GM18526 (cell line): ENCODE data around the gene EDNRA.

ENCODE experiments used
- POLR2A ChIP-seq: IDR thresholded peaks from 3 replicates; pipeline ENCODE4 v1.6.1; 2011; ENCODE audit not compliant: insufficient read length; ENCODE audit errors: extremely low read depth

Gene EDNRA

DNA sequence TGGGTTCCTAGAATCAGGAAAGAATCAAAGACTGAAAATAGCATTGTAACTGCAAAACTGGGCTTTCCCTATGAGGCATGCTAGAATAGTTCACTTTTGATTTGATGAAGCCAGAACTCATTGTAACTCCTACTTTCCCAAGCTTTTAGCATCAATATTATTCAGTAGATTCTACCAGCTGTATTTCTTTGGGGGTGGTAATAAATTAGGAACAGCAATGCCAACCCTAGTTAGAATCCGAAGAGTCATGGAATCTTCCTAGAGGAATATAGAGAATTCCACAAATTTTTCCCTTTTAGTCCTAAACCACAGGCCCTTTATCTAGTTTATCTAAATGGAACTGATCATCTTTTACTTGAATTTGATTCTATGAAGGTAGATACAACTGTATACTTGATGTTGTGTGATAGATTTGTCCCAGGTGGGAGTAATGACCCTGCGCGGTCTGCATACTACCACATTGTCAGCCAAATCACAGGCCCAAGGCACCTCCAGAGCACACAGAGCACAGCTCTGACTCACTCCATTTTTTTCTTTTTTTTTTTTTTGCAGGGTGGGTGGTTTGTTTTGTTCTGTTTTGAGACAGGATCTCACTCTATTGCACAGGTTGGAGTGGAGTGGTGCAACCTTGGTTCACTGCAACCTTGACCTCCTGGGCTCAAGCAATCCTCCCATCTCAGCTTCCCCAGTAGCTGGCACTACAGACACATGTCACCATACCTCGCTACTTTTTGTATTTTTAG, 66.6 kb downstream of the EDNRA start:
- no peak for TF ChIP-seq POLR2A

DNA sequence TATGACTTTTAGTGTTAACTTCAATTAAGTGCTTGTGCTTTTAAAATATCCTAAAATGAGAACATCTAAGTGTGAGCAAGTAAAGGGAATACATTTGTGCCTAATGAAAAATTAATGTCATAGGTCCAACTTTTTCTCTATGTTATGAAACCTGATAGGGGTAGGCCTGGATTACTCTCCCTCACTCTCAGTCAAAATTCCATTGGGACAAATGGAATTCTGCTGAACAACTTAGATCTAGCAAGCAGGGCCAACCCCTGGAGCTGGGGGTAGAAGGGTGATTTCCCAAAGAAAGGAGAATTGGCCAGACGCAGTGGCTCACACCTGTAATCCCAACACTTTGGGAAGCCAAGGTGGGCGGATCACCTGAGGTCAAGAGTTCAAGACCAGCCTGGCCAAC, 67.4 kb downstream of the EDNRA start:
- no peak for TF ChIP-seq POLR2A

DNA sequence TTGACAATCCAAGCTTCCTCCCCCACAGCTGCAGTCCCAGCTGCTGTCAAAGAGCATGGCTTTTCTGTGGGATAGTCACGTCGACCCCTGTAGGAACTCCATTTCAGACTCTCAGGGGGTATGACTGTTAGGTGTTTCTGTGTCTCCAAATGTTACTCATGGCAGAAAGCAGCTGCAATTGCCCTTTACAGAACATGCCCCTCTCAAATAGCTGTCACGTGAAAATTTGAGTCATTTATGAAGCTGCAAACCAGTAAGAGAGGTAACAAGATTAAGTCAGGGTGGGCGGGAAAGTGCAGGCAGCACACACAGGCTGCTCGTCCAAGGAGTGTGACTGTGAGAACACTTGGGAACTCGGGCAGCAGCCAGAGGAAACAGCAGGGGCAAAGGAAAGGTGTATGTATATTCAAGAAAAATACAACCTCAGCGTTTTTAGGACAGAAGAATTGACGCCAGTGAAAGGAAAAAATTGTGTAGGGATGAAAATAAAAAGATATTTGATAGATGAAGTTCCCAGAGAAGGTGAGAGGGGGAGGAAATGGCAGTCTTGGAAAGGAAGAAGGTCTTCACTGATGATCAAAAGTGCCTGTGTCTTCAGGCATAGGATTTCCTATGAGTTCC, 69.8 kb downstream of the EDNRA start:
- no peak for TF ChIP-seq POLR2A

DNA sequence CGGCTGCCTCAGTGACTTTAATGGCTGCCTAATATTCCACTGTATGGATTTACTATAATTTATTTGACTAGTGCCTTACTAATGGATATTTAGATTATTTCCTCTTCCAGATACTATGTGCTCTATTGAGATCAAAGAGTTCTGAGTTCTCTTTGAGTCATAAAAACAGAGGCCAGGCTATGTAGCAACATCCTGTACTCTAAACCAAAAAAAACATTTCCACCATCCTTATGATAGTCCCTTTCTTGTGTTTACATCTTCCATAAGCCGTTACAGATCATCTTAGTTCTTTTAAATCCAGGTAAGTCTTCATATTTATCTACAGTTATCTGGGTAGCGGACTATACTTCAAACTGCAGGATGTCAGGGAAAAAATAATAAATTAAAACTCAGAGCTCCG, 79.7 kb downstream of the EDNRA start:
- TF ChIP-seq POLR2A, result no peak

DNA sequence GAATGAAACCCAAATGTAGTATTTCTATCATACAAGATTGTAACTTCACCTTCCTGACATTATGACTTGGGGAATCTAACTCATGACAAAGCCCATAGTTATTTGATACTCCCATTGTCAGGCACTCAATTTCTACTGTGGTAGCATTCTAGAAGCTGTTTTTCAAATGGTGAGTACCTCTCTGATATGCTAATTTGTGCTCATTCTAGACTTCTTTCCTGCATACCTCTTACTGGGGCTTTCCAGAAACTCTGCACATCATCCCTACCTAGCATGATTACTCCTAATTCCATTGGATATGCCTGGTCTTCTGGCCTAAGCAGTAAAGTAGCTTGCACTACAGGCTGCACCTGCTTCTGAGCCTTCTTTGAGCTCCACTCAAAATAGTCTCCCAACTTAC, 85.9 kb downstream of the EDNRA start:
- no peak for TF ChIP-seq POLR2A

DNA sequence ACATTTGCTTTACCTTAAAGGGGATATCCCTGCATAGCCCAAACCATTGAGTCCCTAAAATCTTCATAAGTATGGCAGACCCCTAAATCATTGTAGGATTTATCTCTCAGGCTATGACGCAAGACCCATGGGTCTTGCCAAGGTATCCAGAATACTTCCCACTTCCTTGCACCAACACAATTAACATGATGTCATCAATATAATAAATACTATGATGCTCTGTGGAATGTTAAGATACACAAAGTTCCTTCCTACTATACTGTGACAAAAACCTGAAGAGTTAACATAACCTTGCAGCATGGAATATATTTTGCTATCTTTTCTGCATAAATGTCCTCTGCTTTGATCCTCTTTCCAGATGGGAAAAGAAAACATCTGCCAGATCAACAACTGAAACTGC, 86.4 kb downstream of the EDNRA start:
- TF ChIP-seq POLR2A, result no peak

DNA sequence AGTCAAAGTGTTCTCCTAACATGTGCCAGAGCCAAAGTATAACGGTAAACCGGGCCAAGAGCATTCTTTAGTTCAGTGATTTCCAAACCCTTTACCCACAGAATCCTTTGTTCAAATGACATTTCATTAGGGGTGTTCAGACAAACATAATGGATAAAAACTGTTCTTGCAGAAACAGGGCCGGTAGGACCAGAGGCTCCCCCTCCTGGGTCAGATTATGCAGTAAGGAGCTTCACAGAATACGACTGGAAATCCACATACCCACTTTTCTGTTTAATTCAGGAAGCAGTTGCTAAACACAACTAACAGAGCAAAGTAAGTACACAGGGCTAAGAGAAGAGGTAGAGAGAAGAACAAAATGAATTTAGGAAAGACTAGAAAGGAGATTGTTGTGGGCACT, 89.7 kb downstream of the EDNRA start:
- TF ChIP-seq POLR2A, result no peak

DNA sequence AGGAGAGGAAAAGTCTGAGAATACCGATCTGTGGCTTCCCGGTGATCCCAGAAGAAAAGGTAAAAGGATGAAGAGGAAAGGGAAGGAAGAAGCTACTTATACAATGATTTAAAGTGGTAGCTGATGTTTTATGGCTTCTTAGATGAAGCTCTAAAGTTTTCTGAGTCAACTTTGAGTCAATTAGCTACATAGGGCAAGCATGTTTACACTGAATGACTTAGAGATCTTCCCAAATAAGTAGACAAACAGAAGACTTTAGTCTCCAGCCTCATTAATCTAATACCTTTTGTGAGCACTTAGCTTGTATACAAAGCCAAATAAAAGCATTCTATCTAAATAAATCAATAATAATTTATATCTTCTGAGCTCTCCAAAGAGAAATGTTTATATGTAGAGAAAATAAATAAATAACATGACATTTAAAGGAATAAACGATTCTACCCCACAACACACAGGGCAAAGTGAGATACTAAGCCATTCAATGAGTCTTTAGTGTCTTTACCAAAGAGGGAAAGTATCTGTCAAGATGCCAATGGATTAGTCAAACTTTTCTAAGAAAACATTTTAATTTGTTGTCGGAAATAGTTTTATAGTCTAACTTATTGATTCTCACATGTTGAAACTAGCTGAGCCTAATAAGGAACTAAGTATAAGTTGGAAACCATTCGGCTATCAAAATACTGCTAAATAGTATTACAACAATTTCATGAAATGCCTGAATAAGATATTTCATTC, 90.3 kb downstream of the EDNRA start:
- no peak for TF ChIP-seq POLR2A

DNA sequence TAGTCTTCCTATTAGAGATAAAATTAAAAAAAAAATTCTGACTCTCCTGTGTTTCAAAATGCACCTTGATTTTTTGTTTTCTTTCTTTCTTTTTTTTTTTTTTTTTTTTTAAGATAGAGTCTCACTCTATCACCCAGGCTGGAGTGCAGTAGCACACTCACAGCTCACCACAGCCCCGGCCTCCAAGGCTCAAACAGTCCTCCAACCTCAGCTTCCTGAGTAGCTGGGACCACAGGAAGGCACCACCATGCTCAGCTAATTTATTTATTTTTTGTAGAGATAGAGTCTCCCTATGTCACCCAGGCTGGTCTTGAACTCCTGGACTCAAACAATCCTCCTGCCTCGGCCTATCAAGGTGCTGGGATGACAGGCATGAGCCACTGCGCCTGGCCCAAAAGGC, 95.2 kb downstream of the EDNRA start:
- TF ChIP-seq POLR2A, result no peak

DNA sequence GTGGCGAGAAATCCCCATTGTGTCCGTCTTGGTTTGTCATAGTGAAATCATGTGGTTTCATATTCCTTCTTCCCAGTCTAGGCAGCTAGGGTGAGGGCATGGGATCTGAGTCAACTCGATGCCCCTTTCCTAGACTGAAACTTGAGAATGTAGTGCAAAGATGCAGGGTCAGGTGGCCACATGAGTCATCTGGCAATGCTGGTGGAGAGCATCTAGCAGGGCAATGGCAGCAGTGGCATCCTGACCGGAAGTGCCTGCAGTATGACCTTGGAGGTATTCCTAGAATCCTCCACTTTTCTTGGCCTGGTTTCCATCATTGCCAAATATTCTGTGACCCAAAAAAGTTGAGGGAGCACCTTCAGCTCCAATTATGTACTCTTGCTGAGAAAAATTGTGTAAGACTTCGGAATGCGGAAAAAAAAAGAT, 97.2 kb downstream of the EDNRA start:
- no peak for TF ChIP-seq POLR2A

DNA sequence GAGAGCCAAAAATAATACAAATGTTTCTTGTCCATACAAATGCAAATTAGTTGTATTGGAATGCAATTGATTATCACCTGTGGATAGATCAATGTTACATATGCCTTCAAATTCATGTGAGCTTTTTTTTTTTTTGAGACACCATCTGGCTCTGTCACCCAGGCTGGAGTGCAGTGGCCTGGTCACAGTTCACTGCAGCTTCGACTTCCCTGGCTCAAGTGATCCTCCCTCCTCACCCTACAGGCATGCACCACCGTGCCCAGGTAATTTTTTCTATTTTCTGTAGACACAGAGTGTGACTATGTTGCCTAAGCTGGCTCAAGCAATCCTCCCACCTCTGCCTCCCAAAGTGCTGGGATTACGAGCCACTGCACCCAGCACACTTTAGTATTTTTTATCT, 97.7 kb downstream of the EDNRA start:
- no peak for TF ChIP-seq POLR2A

DNA sequence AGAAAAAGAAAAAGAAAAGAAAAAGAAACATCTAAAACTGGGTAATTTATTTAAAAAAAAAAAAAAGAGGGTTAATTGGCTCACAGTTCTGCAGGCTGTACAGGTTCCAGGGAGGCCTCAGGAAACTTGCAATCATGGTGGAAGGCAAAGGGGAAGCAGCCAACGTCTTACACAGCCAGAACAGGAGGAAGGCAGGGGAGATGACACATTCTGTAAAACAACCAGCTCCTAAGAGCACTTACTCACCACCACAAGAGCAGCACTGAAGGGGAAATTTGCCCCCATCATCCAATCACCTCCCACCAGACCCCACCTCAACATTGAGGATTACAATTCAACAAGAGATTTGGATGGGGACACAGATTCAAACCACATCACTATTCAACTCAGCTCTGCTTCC, 99.5 kb downstream of the EDNRA start:
- no peak for TF ChIP-seq POLR2A

DNA sequence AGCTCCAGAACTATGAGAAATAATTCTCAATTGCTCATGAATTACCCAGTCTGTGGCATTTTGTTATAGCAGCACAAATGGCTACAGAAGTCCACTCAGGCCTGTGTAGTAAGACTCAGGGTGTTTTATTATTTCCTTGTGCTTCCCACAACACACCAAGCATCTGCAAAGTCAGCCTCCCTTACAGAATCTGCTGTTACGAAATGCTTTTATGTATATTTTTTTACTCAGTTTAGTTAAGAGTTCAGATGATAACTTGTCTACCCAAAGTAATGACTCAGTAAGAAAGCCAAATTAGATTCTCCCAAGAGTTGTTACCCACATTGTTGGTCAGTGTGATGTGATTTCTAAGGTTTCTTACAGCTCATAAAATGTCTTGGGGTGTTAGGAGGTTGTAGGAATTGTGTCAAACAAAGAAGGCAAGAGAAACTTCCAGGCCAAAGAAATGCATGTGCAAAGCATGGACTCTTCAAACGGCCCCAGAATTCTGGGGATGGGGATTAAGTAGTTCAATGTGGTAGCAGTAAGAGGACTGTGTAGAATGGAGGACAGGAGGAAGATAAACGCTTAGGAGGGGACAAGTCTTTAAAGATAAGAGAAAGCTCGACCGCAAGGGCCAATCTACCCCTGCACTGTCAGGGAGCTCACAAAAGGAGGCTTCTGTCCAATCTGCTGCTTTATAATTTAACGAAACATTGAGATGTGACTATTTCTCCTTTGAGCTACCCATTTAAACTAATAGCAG, 100.9 kb downstream of the EDNRA start:
- TF ChIP-seq POLR2A, result no peak

DNA sequence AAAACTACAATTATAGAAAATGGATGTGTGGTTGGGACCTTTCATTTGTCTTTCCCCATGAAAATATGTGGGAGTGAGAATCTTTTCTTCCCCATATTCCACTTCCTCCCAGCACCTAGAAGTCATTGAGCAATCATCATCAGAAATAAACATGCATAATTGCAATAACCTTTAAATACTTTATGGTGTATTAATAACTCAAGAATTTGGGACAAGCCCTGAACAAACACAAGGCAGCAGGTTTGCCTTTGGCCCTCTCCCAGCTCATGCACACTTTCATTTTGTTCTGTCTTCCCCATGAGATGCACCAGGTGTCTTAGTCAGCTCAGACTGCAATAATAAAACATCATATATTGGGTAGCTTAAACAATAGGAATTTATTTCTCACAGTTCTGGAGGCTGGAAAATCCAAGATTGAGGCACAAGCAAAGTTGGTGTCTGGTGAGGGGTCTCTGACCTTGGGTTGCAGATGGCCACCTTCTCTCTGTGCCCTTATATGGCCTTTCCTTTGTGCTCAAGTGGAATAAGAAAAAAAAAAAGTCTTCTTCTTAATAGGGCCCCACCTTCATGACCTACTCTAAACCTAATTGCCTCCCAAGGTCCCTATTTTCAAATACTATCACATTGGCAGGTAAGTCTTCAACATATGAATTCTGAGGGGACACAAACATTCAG, 101.6 kb downstream of the EDNRA start:
- TF ChIP-seq POLR2A, result no peak

DNA sequence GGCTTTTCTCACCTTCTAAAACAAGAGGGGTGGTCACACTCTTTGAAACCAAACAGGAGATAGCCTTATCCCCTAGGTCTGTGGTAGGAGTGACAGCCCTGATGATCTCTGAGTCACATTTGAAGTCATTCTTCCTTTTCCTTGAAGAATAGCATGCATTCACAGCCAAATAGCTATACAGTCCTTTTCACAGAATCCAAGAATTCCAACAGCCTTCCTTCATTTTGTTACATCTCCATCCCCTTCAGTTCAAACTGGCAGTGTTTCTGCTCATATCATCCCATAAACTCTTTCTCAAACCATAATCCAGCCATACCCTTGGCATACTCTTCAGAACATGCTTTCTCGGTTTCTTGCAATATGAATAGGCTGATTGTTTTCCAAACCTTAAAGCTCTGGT, 103.0 kb downstream of the EDNRA start:
- no peak for TF ChIP-seq POLR2A
